Measurements from ENCODE around the gene PRKAG2.

PRKAG2 gene

GRCh38 chr7:151801782-151802468 is 75.0 kb downstream of the PRKAG2 start:
- TF ChIP-seq GATA2 (IDR thresholded peaks at IDR 0.05; ENCODE audit: low read depth, low read length): no peak
- TF ChIP-seq GATA3 (IDR thresholded peaks at IDR 0.05; ENCODE audit: low read depth, low read length): no peak

DNA sequence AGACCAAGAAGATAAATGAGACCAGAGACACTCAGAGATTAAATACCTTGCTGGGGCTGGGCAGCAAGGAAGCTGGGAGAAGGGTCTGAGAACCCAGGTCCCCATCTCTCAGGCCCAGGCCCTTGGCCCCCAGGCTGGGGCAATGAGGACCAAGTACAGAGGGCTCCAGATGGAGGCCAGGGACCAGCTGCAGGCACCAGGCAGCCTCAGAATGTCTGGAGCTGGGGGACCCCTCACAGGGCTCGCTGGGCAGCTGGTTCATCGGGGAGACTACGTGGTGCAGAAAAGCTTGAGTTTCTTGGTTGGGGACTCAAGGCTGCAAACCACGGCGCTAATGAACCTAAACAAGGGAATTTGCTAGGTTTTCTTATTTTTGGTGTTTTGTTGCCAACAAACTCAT is 75.6 kb downstream of the PRKAG2 start:
- no peak for TF ChIP-seq GATA3 (IDR thresholded peaks at IDR 0.05; ENCODE audit: low read depth, low read length)
- no peak for TF ChIP-seq GATA2 (IDR thresholded peaks at IDR 0.05; ENCODE audit: low read depth, low read length)

DNA sequence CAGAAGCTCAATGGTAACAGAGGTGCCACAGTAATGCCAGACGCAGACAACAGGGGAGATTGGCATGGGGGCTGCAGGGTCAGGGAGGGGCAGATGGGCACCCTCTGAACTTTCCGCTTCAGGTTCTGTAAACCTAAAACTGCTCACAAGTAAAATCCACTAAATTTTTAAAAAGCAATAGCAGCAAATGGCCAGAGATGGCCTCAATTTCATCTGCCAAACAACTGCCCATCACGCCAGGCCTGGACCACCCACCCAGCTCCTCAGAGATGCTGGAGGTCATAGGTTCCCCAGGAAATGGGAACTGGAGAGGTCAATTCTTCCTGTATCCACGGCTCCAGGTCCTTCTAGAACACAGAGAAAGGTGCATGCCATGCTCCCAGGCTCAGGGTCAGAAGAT is 76.1 kb downstream of the PRKAG2 start:
- TF ChIP-seq GATA2 (IDR thresholded peaks at IDR 0.05; ENCODE audit: low read depth, low read length) (no peak), GATA3 (IDR thresholded peaks at IDR 0.05; ENCODE audit: low read depth, low read length) (no peak)

- TF ChIP-seq GATA3 (IDR thresholded peaks at IDR 0.05; ENCODE audit: low read depth, low read length) (no peak), GATA2 (IDR thresholded peaks at IDR 0.05; ENCODE audit: low read depth, low read length) (no peak)
These were observed 76.5 kb downstream of the PRKAG2 start for GRCh38 chr7:151800391-151800790.

GRCh38 chr7:151799506-151799905 is 77.4 kb downstream of the PRKAG2 start:
- TF ChIP-seq GATA2 (IDR thresholded peaks at IDR 0.05; ENCODE audit: low read depth, low read length) (no peak), GATA3 (IDR thresholded peaks at IDR 0.05; ENCODE audit: low read depth, low read length) (no peak)

DNA sequence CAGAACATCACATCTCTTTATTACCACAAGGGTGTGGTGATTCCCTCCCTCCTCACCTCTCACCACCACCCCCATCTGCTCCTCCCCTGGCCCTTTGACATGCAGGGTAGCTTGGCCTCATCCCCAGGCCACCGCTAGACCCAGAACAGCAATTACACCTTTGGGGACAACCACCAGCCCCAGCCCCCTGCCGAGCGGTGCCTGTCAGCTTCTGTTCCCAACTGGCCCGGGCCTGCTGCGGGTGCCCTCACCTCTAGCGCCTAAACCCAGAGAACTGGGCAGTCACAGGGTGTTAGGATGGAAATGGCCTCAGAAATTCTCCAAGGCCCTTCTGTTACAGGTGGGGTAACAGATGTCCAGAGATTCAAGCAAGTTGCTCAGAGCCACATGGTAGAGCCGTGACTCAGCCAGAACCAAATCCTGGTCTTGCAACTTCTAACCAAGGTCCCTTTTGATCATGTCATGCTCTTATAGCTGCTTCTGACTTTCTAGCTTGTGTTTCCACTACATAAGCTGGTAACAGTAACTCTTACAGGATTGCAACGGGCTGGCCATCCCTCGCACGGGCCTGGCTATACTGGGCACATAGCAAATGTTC is 78.0 kb downstream of the PRKAG2 start:
- no peak for TF ChIP-seq GATA2 (IDR thresholded peaks at IDR 0.05; ENCODE audit: low read depth, low read length)
- no peak for TF ChIP-seq GATA3 (IDR thresholded peaks at IDR 0.05; ENCODE audit: low read depth, low read length)

GRCh38 chr7:151796871-151797537 is 79.9 kb downstream of the PRKAG2 start:
- TF ChIP-seq GATA3 (IDR thresholded peaks at IDR 0.05; ENCODE audit: low read depth, low read length) (no peak), GATA2 (IDR thresholded peaks at IDR 0.05; ENCODE audit: low read depth, low read length) (no peak)

DNA sequence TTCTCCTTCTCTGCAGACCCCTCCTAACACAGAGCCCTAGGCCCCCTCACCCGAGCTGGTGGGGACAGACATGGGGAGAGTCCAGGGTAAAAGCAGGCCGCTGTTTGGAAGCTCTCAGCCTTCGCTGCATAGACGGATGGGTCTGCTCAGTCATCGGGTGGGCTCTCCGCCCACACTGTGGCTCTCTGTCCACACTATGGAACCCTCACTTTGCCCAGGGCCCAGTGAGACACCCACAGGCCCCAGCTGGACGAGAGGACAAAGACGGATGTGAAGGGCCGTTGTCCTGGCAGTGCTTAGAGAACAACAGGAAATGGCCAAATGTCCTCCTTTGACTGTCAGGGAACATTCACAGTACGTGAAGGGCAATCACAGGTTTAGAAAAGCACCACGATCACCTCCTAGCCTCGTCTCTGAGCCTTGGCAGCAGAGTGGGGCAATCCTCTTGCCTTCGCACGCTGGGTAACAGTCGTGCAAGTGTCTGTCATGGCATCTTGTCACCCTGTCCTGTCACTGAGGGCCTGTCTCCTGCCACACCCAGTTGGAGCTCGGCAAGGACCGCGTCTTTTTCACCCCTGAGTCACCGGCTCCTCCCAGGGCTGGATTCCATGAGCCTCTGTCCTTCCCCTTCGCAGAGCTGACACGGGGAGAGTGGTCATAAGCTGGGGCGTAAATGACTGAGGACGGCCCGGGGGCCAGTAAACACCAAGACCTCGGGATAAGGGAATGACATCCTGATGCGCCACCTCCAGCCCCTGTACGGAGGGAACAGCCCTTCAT is 80.6 kb downstream of the PRKAG2 start:
- TF ChIP-seq GATA3 (IDR thresholded peaks at IDR 0.05; ENCODE audit: low read depth, low read length): no peak
- TF ChIP-seq GATA2 (IDR thresholded peaks at IDR 0.05; ENCODE audit: low read depth, low read length): no peak

- no peak for TF ChIP-seq GATA3 (IDR thresholded peaks at IDR 0.05; ENCODE audit: low read depth, low read length)
- TF ChIP-seq GATA2 (IDR thresholded peaks at IDR 0.05; ENCODE audit: low read depth, low read length): no peak
These were observed 81.6 kb downstream of the PRKAG2 start for GRCh38 chr7:151795168-151795811.

- no peak for TF ChIP-seq GATA2 (IDR thresholded peaks at IDR 0.05; ENCODE audit: low read depth, low read length)
- TF ChIP-seq GATA3 (IDR thresholded peaks at IDR 0.05; ENCODE audit: low read depth, low read length): no peak
These were observed 82.3 kb downstream of the PRKAG2 start for GRCh38 chr7:151794508-151795167.

DNA sequence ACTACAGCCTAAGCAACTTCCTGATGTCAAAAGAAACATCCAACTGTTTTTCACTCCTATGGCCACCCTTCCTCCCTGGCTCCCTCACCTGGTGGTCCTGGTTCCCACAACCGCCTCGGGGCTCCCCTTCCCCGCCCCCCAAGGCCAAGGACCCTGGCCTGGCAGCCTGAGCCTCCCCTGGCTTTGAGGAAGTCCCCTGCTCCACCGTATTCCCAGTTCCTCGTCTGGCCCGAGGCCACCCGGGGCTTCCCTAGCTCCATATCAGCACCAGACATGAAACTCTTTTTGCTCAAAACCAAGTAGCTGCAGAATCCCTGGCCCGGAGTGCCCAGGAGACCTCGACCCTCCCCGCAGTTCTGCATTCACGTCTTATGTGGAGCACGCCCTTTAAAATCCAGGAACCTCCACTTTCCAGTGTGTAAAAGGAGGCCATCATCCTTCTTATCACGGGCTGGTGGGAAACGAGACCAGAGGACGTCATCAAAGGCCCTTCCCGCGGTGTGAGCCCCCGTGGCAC is 82.9 kb downstream of the PRKAG2 start:
- TF ChIP-seq GATA3 (IDR thresholded peaks at IDR 0.05; ENCODE audit: low read depth, low read length) (no peak), GATA2 (IDR thresholded peaks at IDR 0.05; ENCODE audit: low read depth, low read length) (no peak)

GRCh38 chr7:151793531-151793951 is 83.4 kb downstream of the PRKAG2 start:
- no peak for TF ChIP-seq GATA2 (IDR thresholded peaks at IDR 0.05; ENCODE audit: low read depth, low read length)
- TF ChIP-seq GATA3 (IDR thresholded peaks at IDR 0.05; ENCODE audit: low read depth, low read length): no peak

DNA sequence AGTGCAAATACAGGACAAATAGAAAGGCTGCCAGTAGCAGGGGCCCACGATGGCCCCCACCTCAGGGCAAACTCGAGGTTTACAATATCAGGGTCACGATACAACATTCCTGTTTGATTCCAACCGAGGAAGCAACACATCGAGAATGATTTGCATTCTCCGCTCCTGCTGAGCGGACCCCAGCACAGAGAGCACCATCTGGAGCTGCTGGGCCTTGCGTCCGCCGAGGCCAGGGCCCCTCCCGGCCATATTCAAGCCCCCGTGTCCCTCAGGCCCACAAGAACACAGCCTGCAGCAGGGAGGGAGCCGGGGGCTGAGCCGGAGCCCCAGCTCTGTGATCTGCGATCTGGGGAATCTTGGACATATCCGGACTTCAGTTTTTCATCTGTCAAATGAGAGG is 84.3 kb downstream of the PRKAG2 start:
- TF ChIP-seq GATA3 (IDR thresholded peaks at IDR 0.05; ENCODE audit: low read depth, low read length): no peak
- TF ChIP-seq GATA2 (IDR thresholded peaks at IDR 0.05; ENCODE audit: low read depth, low read length): no peak

Measured in SH-SY5Y (cell line).